Neural progenitor cell (in vitro differentiated cells): ENCODE measurements around the gene CXorf58. TPM values are rescaled to one million over a fixed set of nuclear protein-coding genes. Genes with fewer than 3 reads are reported as not detected.
A peak's percentile ranks its signal among the peaks of the same experiment; 100 is the strongest.

Experiments used
- DNase-seq: peaks from one replicate; pipeline ENCODE4 v3.0.0-alpha.2; 2016; ENCODE audit warnings: low spot score
- H2AFZ ChIP-seq: fragments of 200-600 bp; sonication (generic); replicated peaks from 2 replicates; pipeline ENCODE4 v1.6.1; 2016; ENCODE audit warnings: antibody characterized with exemption
- H3F3A ChIP-seq: fragments of 200-600 bp; sonication (generic); 2 replicates; pipeline ENCODE4 v1.6.1; 2016; ENCODE audit warnings: antibody characterized with exemption, low read depth
- H3K27ac ChIP-seq: fragments of 200-600 bp; sonication (generic); 2 replicates; pipeline ENCODE4 v1.5.1; 2016; ENCODE audit warnings: mild to moderate bottlenecking
- H3K27me3 ChIP-seq: fragments of 200-600 bp; sonication (generic); 2 replicates; pipeline ENCODE4 v1.6.1; 2016; ENCODE audit warnings: mild to moderate bottlenecking, moderate library complexity
- H3K36me3 ChIP-seq: fragments of 200-600 bp; sonication (generic); 2 replicates; pipeline ENCODE4 v1.5.1; 2016
- H3K4me1 ChIP-seq: fragments of 200-600 bp; sonication (generic); 2 replicates; pipeline ENCODE4 v1.6.1; 2016; ENCODE audit warnings: mixed run types
- H3K4me2 ChIP-seq: fragments of 200-600 bp; sonication (generic); 2 replicates; pipeline ENCODE4 v1.6.1; 2016
- H3K4me3 ChIP-seq: fragments of 200-600 bp; sonication (generic); 2 replicates; pipeline ENCODE4 v1.5.1; 2016
- H3K79me2 ChIP-seq: fragments of 200-600 bp; sonication (generic); 2 replicates; pipeline ENCODE4 v1.6.1; 2016; ENCODE audit warnings: low read depth
- H3K9ac ChIP-seq: fragments of 200-600 bp; sonication (generic); 2 replicates; pipeline ENCODE4 v1.6.1; 2016
- H3K9me3 ChIP-seq: fragments of 200-600 bp; sonication (generic); 2 replicates; pipeline ENCODE4 v1.5.1; 2016; ENCODE audit warnings: low read depth
- H4K20me1 ChIP-seq: fragments of 200-600 bp; sonication (generic); 2 replicates; pipeline ENCODE4 v1.6.1; 2016; ENCODE audit warnings: low read depth
- H3K27ac Mint-ChIP-seq: 3 replicates; pipeline ENCODE4 v1.8.0; 2021; ENCODE audit warnings: mixed read lengths
- H3K27me3 Mint-ChIP-seq: 2 replicates; pipeline ENCODE4 v1.8.0; 2022; ENCODE audit warnings: low read depth, mild to moderate bottlenecking, inconsistent platforms, moderate library complexity, mixed read lengths; ENCODE audit not compliant: insufficient read depth
- H3K36me3 Mint-ChIP-seq: 3 replicates; pipeline ENCODE4 v1.8.0; 2021; ENCODE audit warnings: mixed read lengths
- H3K4me1 Mint-ChIP-seq: 3 replicates; pipeline ENCODE4 v1.8.0; 2021; ENCODE audit warnings: mixed read lengths
- H3K4me3 Mint-ChIP-seq: 3 replicates; pipeline ENCODE4 v1.8.0; 2021; ENCODE audit warnings: mild to moderate bottlenecking, moderate library complexity, mixed read lengths
- H3K9me3 Mint-ChIP-seq: 3 replicates; pipeline ENCODE4 v1.8.0; 2020; ENCODE audit warnings: mixed read lengths
- EZH2 ChIP-seq: fragments of 200-600 bp; sonication (generic); IDR thresholded peaks from 2 replicates; pipeline ENCODE4 v1.6.1; 2017; ENCODE audit warnings: antibody characterized with exemption, mild to moderate bottlenecking, moderate library complexity
- EZH2phosphoT487 ChIP-seq: fragments of 200-600 bp; sonication (generic); IDR thresholded peaks from 2 replicates; pipeline ENCODE4 v1.6.1; 2017; ENCODE audit warnings: antibody characterized with exemption
- total RNA-seq: library from RNA; depleted of rRNA; stranded (reverse); fragments of >200 nt; gene quantifications from 2 replicates; pipeline ENCODE4 v1.2.3, GENCODE V29; 2015; ENCODE audit warnings: low replicate concordance
- TF ChIP-seq, protein P1 (sequence below): fragments of 200-600 bp; sonication (generic); IDR thresholded peaks from 2 replicates; pipeline ENCODE4 v1.5.1; 2017; ENCODE audit warnings: antibody characterized with exemption, mild to moderate bottlenecking

CXorf58 gene
- total RNA-seq, 1 donor from 2014 or later, result not detected

DNA sequence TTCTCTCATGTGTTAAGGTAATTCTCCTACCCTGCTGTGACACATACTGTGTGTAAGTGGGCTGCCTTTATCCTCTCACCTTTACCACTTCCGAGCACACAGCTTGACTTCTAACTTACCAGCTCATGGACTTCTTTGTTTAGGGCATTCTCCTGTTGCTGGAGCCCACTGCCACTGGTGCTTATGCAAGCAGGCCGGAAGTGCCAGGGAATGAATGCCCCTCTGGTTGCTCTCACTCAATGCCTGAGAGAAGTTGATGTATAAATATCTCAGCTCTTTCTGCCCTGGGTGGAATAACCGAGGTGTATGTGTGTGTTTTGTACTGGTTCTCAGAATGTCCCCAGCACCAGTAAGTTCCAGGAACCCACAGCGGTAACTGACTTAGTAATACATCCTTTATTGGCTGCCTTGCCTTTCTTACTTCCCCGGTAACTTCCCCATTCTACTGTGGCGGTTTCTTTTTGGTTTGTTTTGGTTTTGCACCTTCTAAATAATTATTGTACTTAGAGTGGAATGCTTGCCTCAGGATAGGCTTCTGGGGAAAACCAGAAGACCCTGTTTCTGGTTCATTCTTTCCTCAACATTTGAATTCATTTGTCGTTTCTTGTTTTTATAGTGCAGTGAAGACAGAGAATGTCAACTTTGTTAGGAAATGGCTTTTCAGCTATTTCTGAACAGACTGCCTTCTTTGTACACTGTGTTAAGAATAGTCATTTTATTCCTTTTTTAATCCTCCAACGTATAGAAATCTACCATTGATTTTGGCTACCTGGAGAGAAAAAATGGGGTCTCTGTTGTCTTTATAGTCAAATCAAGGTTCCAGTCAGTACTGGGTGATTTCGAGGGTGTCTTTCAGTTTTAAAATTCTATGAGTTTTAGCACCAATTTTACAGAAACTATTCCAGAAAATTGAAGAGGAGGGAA is 45.4 kb downstream of the CXorf58 start:
- H3K9me3 ChIP-seq, result no peaks in the 10 kb centered on the region
- H3K36me3 ChIP-seq, result no peaks in the 10 kb centered on the region
- H3K27ac ChIP-seq, result no peak overlapping the region
- H3K79me2 ChIP-seq, result no peaks in the 10 kb centered on the region
- H4K20me1 ChIP-seq, result no peaks in the 10 kb centered on the region
- H3K4me2 ChIP-seq, result peak overlapping the region; percentile 57
- no peak for TF ChIP-seq EZH2phosphoT487
- TF ChIP-seq EZH2, result no peak
- TF ChIP-seq, protein P1, sequence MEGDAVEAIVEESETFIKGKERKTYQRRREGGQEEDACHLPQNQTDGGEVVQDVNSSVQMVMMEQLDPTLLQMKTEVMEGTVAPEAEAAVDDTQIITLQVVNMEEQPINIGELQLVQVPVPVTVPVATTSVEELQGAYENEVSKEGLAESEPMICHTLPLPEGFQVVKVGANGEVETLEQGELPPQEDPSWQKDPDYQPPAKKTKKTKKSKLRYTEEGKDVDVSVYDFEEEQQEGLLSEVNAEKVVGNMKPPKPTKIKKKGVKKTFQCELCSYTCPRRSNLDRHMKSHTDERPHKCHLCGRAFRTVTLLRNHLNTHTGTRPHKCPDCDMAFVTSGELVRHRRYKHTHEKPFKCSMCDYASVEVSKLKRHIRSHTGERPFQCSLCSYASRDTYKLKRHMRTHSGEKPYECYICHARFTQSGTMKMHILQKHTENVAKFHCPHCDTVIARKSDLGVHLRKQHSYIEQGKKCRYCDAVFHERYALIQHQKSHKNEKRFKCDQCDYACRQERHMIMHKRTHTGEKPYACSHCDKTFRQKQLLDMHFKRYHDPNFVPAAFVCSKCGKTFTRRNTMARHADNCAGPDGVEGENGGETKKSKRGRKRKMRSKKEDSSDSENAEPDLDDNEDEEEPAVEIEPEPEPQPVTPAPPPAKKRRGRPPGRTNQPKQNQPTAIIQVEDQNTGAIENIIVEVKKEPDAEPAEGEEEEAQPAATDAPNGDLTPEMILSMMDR, result no peak
- H2AFZ ChIP-seq, result peak overlapping the region; percentile 98
- no peak overlapping the region for H3K9ac ChIP-seq
- H3K4me1 ChIP-seq, result peaks cover 18% of the 10 kb centered on the region
- H3K4me1 Mint-ChIP-seq, result peaks cover 13% of the 10 kb centered on the region
- peaks cover 3% of the 10 kb centered on the region for H3K27me3 Mint-ChIP-seq
- H3F3A ChIP-seq, result peaks cover 7% of the 10 kb centered on the region
- H3K36me3 Mint-ChIP-seq, result no peaks in the 10 kb centered on the region
- H3K4me3 ChIP-seq, result no peak overlapping the region
- H3K27me3 ChIP-seq, result no peaks in the 10 kb centered on the region
- H3K9me3 Mint-ChIP-seq, result no peaks in the 10 kb centered on the region
- H3K4me3 Mint-ChIP-seq, result no peak overlapping the region
- peak; percentile 31 for DNase-seq
- H3K27ac Mint-ChIP-seq, result peak overlapping the region; percentile 11

GRCh38 chrX:23953908-23954269 is 46.1 kb downstream of the CXorf58 start:
- H3K36me3 ChIP-seq, result no peaks in the 10 kb centered on the region
- TF ChIP-seq EZH2 (no peak), EZH2phosphoT487 (no peak)
- TF ChIP-seq, protein P1, result no peak
- H3F3A ChIP-seq, result peaks cover 7% of the 10 kb centered on the region
- Mint-ChIP-seq H3K27me3 (peaks cover 3% of the 10 kb centered on the region), H3K27ac (no peak overlapping the region), H3K36me3 (no peaks in the 10 kb centered on the region), H3K4me1 (peaks cover 13% of the 10 kb centered on the region), H3K4me3 (no peak overlapping the region), H3K9me3 (no peaks in the 10 kb centered on the region)
- no peak overlapping the region for H3K27ac ChIP-seq
- H4K20me1 ChIP-seq, result no peaks in the 10 kb centered on the region
- H2AFZ ChIP-seq, result no peak overlapping the region
- no peak for DNase-seq
- H3K4me2 ChIP-seq, result no peak overlapping the region
- H3K9me3 ChIP-seq, result no peaks in the 10 kb centered on the region
- H3K4me3 ChIP-seq, result no peak overlapping the region
- no peak overlapping the region for H3K9ac ChIP-seq
- no peaks in the 10 kb centered on the region for H3K79me2 ChIP-seq
- H3K27me3 ChIP-seq, result no peaks in the 10 kb centered on the region
- peaks cover 18% of the 10 kb centered on the region for H3K4me1 ChIP-seq

DNA sequence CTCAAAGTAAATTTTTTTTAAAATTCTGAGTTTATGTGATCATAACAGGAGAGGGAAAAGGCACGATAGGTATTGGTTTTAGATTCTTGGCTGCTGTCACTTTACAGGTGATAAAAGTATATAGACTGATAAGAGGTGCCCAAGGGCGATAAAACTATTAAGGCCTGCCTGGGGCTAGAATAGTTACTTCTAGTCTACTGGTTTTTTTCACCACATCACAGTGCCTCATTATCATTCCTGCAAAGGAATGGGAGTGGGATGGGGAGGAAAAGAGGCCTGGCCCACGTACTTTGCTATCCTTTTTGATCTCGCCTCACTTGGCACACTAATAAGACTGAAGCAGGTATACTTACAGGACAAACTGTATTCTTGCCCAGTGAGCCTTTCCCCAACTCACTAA is 46.6 kb downstream of the CXorf58 start:
- no peak overlapping the region for H2AFZ ChIP-seq
- H3K27ac Mint-ChIP-seq, result no peak overlapping the region
- H3K9me3 Mint-ChIP-seq, result no peaks in the 10 kb centered on the region
- H3K4me3 ChIP-seq, result no peak overlapping the region
- no peaks in the 10 kb centered on the region for H3K36me3 ChIP-seq
- H3K4me3 Mint-ChIP-seq, result no peak overlapping the region
- peaks cover 13% of the 10 kb centered on the region for H3K4me1 Mint-ChIP-seq
- TF ChIP-seq, protein P1, result no peak
- TF ChIP-seq EZH2phosphoT487 (no peak), EZH2 (no peak)
- H3K9ac ChIP-seq, result no peak overlapping the region
- H3K27me3 Mint-ChIP-seq, result peaks cover 3% of the 10 kb centered on the region
- peak; percentile 32 for DNase-seq
- no peaks in the 10 kb centered on the region for H3K27me3 ChIP-seq
- H4K20me1 ChIP-seq, result no peaks in the 10 kb centered on the region
- no peaks in the 10 kb centered on the region for H3K36me3 Mint-ChIP-seq
- peaks cover 7% of the 10 kb centered on the region for H3F3A ChIP-seq
- H3K4me1 ChIP-seq, result peaks cover 18% of the 10 kb centered on the region
- no peaks in the 10 kb centered on the region for H3K9me3 ChIP-seq
- H3K79me2 ChIP-seq, result no peaks in the 10 kb centered on the region
- no peak overlapping the region for H3K4me2 ChIP-seq
- no peak overlapping the region for H3K27ac ChIP-seq
